Jurkat, Clone E6-1 (cell line): ENCODE measurements around the gene SMAP2.

ENCODE experiments used
- DNase-seq: peaks from one replicate; pipeline ENCODE4 v3.0.0-alpha.2; 2011; ENCODE audit warnings: low read depth, low spot score
- H3K4me3 ChIP-seq: 2 replicates; pipeline ENCODE4 v1.5.1; 2011; ENCODE audit warnings: mild to moderate bottlenecking, low read length, control low read depth, moderate library complexity

Gene SMAP2

DNA sequence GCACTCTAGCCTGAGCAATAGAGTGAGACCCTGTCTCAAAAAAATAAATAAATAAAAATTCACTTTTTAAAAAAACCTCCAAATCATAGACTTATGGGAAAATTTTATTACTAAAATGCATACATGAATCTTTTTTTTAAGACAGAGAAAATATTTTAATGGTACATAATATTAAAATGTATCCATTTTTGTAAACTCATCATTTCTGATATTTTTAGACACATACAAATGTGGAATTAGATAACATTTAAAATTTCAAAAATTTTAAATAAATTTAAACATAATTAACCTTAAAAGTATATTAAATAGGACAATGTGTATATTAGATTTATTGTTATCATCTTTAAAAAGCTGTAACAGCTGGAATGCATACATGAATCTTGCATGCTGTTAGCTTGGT lies 33.9 kb downstream of the SMAP2 start:
- no peak for DNase-seq
- no peak overlapping the region for H3K4me3 ChIP-seq

DNA sequence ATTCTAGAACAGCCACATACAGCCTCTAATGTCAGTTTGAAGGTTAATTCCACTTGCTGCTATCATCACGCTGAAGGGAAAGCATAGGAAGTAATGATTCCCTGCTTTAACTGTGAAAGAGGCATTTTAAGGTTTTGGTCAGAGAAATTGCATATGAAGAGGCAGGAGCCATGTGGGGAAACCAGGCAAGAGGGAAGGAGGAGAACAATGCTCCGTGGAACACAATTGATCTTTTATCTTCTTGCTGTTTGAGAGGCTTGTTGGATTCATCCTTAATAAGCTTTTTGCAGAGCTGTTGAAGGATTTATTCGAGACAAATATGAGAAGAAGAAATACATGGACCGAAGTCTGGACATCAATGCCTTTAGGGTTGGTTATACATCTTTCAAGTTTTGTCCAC lies 35.9 kb downstream of the SMAP2 start:
- no peak for DNase-seq
- H3K4me3 ChIP-seq, result no peak overlapping the region

DNA sequence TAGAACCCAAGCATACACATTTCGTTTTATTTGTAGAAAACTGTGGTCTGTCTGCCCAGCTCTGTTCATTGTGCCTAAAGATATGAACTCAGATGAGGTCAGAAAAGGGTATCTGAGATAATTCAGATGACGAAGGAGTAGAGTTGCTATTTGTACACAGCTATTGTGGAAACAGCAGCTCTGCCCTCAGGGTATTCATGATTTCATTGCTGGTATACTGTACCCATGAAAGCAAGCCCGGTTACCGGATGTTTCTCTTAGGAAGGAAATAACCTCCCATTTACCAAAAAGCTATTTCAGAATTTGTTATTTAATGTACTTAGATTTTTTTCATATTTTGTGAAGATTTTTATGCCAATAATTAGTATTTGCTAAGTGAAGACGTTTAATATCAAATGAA lies 37.8 kb downstream of the SMAP2 start:
- DNase-seq, result no peak
- no peak overlapping the region for H3K4me3 ChIP-seq

DNA sequence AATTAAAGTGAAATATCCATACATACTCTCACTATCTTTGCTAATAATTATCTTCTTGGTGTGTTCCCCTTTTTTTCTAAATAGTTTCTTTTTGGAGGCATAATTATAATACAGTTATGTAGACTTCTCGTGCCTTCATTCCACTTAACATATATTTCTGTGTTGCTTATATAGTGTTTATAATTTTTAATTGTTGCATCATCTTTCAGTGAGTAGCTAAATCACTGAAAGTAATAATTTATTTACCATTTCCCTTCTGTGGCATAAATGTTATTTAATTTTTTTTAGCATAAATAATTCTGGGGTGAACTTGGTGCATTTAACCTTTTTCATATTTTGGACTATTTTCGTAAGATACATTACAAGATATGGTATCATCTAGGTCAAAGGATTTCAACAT lies 38.3 kb downstream of the SMAP2 start:
- no peak overlapping the region for H3K4me3 ChIP-seq
- no peak for DNase-seq

DNA sequence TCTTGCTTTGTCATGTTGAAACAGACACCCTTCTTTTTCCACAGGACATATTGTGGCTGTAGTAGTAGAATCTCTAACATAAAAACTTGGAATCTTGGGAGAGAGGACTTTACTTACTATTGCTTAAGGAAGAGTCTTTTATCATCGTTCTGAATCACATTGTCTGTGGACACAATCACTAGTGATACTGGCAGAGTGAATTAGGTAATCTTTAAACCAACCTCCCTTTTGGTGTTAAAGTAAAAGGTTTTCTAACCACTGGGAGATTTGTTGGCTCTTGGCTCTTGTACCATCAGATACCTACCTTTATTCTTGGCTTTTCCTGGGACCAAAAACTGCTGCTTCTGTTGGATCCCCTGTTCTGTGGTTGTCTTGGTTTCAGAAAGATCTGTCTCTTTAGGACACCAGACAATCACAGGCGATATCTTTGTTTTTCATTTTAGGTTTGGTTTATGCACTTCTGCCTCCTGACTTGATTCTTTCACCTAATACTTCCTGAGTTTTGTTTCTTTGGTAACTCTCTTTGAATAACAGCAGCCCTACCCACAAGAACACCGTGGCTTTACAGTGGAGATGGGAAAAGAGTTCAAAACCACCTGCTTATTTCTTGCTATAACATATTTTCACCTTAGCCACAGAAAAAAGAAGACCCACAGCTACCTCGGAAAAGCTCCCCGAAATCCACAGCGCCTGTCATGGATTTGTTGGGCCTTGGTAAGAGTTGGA lies 40.2 kb downstream of the SMAP2 start:
- peak; percentile 27 for DNase-seq
- H3K4me3 ChIP-seq, result no peak overlapping the region

DNA sequence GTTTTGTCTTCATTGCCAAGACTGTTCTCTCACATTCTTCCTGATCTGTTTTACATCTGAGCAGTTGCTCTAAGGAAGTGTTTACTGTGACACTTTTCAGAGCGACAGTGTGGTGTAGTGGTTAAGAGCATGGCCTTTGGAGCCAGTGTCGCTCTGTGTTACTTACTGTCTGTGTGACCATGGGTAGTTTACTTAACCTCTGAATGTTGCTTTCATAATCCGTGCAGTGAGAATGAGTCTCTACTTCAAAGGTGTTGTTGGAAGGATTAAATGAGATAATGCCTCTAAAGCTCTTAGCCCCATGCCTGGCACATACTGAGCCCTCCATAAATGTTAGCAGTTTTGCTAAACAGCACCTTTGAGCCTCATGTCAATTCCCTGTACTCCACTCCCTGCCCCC lies 40.8 kb downstream of the SMAP2 start:
- DNase-seq, result no peak
- no peak overlapping the region for H3K4me3 ChIP-seq

DNA sequence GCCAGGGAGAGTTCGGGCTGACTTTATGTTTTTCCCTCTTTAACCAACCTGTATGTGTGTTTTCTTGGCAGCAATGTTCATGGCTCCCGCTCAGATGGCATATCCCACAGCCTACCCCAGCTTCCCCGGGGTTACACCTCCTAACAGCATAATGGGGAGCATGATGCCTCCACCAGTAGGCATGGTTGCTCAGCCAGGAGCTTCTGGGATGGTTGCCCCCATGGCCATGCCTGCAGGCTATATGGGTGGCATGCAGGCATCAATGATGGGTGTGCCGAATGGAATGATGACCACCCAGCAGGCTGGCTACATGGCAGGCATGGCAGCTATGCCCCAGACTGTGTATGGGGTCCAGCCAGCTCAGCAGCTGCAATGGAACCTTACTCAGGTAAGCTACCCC lies 43.2 kb downstream of the SMAP2 start:
- no peak for DNase-seq
- H3K4me3 ChIP-seq, result no peak overlapping the region

DNA sequence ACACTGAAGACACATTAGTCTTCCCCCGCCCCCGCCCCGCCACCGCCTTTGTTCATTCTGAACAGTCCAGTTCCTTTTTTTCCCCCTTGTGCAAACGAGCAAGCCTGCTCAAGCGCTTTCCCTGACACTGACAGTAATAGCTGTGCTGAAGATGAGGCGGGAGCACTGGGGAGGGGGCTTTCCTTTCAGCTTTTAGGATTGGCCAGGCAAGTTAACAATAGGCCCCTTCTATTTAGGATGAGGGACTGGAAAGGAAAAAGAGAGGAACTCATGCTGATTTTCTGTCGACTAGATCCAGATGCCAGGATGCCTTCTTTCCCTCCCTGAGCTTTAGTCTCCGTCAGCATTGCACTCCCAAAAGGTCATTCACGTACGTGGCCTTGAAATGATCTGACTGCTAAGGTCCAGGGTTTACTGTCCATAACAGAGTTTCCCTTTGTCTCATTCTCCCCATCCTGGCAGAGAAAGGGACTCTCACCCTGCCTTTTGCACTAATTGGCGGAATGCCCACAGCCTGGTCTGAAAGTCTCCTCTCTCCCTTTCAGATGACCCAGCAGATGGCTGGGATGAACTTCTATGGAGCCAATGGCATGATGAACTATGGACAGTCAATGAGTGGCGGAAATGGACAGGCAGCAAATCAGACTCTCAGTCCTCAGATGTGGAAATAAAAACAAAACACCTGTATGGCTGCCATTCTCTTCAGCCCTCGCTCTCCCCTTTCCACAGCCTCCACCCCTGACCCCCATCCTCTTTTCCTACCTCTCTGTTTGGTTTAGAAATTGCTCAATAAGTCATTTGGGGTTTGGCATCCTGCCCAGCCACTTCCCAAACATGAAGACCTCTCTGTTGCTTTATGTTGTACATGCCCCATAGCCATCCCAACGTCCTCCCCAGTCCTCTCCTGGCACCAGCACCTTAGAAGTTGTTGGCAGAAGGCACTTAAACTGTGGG lies 48.2 kb downstream of the SMAP2 start:
- H3K4me3 ChIP-seq, result no peak overlapping the region
- peak; percentile 31 for DNase-seq

DNA sequence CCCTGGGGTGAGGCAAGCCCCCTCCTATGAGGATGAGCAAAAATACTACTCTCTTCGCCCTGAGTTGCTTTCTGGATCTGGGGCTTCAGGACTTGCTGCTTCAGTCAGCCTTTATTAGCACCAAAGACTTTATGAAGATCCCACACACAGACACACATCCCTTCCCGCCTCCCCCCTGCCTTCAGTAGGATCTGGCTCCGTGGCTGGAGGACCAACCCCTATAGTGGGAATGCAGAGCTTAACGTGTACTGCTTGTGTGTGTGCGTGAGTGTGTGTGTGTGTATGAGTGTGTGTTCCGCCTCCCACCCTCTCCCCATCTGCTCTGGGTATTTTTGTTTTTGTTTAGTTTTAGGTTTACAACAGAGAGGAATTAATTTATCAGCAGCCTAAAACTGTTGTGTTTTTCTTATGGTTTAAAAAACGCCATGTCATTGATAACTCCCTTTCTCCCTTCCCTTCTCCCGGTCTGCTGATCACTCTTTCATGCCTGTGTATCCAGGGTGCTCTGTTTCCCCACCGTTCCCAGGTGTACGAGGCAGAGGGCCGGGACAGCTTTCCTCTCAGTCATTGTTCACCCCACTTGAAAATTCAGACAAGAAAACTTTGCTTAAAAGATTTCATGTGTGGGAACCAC lies 49.2 kb downstream of the SMAP2 start:
- DNase-seq, result no peak
- H3K4me3 ChIP-seq, result no peak overlapping the region

DNA sequence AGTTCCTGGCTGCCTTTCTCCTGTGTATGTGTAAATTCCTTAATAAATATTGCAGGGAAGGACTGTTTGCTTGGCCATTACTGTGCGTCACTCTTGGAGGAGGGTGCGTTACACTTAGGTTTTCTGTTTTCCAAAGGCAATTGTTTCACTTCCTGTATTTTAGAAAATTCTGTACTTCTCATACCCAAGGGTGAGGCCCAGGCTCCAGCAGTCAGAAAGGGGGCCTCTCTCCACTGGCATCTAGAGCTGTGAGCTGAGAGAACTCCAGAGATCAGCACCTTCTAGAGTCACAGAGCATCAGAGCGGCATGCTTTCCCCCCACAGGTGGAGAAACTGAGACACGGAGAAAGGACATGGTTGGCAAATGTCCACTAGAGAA lies 49.7 kb downstream of the SMAP2 start:
- DNase-seq, result no peak
- no peak overlapping the region for H3K4me3 ChIP-seq

DNA sequence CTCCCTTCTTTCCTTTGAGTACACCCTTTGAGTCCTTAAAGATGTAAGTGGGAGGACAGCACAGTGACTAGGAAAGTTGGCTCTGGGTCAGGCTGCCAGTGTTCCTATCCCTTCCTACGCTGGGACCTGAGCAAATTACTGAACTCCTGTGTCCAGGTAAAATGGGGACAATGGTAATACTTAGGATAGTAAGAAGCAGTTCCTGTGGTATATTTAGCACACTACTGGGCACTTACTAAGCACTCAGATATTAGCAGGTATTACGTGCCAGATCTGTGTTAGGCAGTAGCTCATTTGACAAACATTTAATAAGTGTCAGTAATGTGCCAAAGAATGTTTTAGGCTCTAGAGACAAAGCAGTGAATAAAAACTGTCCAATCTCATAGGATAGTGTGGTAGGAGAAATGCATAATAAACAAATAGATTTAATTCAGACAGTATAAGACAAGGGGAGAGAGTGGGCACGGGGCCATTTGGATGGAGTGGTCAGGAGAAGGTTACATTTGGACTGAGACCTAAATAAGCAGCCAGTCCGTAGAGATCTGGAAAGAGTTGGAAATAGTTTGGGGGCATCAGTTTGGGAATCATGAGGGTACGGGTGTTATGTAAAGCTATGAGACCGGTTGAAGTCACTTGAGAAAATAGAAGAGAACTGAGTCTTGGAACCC lies 50.6 kb downstream of the SMAP2 start:
- no peak for DNase-seq

DNA sequence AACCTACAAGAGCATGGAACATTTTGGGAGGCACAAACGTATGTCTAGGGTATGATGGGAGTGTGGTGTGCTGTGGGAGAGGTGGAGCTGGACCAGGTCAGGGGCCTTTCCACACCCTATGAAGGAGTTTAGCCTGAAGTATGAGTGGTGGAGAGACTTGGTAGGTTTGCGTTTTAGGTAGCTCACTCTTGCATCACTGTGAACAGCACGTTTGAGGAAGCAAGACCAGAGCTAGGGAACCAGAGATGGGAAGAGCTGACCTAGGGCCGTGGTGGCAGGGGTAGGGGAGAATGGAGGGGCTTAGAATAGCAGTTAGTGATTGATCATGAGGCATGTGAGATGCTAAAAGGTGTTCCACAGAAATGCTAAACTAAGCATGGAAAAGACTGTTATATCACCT lies 51.7 kb downstream of the SMAP2 start:
- no peak for DNase-seq
- H3K4me3 ChIP-seq, result no peak overlapping the region

More for the DNA sequence above, 50.6 kb downstream of the SMAP2 start:
- H3K4me3 ChIP-seq, result no peak overlapping the region

DNA sequence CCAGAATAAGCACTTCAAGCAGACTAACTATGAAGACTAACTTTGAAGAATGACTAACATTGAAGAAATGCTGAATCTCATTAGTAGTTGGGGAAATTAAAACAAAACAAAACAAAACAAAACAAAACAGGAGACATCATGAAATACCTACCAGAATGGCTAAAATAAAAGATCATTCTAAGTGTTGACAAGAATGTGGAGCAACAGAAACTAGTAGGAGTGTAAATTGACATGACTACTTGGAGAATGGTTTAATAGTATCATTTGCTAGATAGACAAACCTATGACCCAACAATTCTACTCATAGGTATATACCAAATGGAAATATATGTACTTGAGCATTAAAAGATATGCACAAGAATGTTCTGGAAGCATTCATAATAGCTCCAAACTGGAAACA lies 57.9 kb downstream of the SMAP2 start:
- no peak for DNase-seq
- H3K4me3 ChIP-seq, result no peak overlapping the region

DNA sequence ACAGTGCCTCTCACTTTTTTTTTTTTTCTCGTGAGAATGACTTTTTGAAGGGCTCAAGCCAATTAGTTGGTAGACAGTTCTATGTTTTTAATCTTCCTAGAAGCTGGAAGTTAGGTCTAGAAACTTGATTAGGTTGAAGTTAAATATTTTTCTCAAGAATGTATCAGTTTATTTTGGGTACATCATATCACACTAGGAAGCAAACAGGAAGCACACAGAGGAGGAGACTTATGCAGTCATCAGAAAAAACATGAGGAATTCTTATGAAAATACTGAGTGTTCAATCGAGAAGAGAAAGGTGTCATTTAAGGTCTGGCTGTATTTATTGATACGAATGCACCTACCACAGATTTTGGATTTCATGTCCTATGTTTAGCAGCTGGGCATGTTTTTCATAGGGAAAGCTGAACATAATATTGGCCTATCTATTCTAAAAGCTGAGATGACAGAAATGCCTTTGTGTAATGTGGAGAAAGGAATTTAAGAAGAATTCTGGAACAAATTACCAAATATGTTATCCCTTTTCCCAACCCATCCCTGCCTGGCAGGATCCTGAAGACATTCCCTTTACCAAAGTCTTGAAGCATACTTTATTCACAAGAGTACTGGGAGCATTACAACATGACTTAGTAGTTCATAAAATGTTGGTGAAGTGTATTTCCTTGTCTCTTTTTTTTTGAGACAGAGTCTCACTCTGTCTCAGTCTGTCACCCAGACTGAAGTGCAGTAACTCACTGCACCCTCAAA lies 59.3 kb downstream of the SMAP2 start:
- H3K4me3 ChIP-seq, result no peak overlapping the region
- no peak for DNase-seq

DNA sequence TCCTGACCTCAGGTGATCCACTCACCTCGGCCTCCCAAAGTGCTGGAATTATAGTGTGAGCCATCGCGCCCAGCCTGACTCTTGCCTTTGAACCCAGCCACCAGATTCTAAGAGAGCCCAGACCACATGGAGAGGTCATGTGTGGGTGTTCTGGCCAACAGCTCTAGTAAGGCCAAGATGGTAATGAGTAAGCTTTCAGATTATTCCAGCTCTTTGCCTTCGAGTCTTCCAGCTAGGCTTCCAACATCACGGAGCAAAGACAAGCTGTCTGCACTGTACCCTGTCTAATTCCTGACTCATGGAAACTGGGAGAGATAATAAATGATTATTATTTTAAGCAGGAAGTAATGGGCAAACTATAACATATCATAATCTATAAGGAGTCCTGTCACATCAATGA lies 61.9 kb downstream of the SMAP2 start:
- H3K4me3 ChIP-seq, result no peak overlapping the region
- no peak for DNase-seq

DNA sequence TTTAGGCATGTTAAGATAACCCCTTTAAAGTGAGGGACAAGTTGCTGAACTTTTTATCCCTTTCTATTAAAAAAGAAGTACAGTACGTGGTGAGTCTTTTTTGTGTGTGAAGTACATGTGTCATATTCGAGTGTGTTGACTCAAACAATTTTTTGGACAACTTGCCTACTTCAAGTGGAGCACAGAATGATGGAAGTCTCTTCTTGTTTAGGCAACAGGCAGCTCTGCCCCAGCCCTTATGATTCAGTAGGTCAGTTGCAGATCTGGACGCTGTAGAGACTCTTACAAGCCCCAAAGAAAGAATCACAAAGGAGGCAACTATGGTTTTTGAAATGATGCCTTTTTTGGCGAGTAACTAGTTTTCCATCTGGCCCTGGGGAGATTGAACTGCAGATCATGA lies 62.3 kb downstream of the SMAP2 start:
- H3K4me3 ChIP-seq, result no peak overlapping the region
- no peak for DNase-seq

DNA sequence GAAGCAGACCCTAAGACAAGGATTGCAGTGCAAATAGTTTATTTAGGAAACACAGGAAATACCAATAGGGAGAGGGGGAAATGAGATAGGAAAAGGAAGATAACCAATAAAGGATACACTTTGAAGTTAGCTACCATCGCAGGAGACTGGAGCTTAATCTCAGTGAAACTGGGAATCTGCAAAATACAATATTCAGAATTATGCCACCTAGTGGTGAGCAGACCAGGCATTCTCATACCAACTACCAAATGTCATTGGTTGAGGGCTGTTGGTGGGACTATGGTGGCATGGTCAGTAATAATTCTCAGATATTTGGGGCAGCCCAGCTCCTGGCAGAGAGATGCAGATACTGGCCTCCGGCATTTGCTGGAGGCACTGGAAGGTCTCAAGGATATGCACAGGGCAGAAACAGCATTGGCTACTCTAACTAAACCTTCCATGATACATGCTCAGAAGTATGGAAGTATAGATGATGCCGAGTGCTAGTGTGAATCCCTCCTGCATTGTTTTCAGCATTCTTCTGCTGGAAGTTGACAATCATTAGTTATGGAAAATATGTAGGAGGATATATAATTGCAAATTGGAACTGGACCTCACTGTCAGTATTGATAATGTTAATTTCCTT lies 65.0 kb downstream of the SMAP2 start:
- DNase-seq, result peak; percentile 24
- no peak overlapping the region for H3K4me3 ChIP-seq

DNA sequence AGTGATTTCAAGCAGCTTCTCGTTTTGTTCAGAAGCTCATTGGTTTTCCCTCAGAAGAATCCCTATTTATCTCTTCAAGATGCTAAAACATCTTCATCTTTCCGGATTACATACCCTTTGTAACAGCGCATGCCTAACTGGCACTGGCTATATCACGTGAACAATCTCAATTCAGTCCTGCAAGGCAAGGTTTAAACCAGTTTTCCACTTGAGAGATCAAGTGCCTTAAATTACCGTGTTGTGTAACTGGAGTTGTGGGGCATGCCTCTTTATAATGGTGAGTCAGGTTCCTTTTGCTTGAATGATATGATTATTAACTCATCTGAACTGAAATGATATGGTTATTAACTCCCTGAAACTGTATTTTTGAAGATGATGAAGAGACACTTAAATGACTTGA lies 65.7 kb downstream of the SMAP2 start:
- no peak for DNase-seq

More for the DNA sequence above, 65.7 kb downstream of the SMAP2 start:
- H3K4me3 ChIP-seq, result no peak overlapping the region
